Measurements from ENCODE around the gene DNAI1.

DNA sequence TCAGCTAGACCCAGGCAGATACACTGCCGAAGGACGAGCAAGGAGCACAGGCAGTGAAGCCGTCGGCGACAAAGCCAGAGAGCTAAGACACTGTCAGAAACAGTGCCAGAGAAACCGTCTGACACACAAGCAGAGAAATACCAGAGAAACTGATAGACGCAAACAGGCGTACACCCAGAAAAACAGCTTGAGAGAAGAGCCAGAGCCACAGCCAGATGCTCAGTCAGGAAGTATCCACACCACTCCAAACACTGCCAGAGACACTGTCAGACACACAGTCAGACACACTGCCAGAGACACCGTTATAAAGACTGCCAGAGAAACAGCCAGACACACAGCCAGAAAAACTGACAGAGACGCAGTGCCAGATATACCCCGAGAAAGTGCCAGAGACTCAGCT is 111.8 kb downstream of the DNAI1 start:
- TF ChIP-seq GATA3 (IDR thresholded peaks at IDR 0.05; ENCODE audit: low read depth, low read length), result no peak
- TF ChIP-seq GATA2 (IDR thresholded peaks at IDR 0.05; ENCODE audit: low read depth, low read length), result no peak
